ENCODE results near the gene TMEM187.
A peak's percentile ranks its signal among the peaks of the same experiment; 100 is the strongest.
"Not testable (repeated sequence)": the region's sequence is repeated elsewhere in the genome, so short reads cannot be mapped to it uniquely, and the experiment has no call there.

TMEM187 gene

GRCh38 chrX:153973127-153974002 is 811 bp downstream of the TMEM187 start:
- no peak for DNase-seq

GRCh38 chrX:153974003-153974725 is 1.6 kb downstream of the TMEM187 start:
- peak in 1 of 2 donors; percentile 41 for DNase-seq

- DNase-seq = no peak
Measured at GRCh38 chrX:153974726-153975286, 2.3 kb downstream of the TMEM187 start.

GRCh38 chrX:153980394-153980793 is 7.8 kb downstream of the TMEM187 start:
- not testable (repeated sequence) for DNase-seq

GRCh38 chrX:153981231-153981630 is 8.7 kb downstream of the TMEM187 start:
- DNase-seq = no peak

GRCh38 chrX:153981771-153982533 is 9.4 kb downstream of the TMEM187 start:
- peak; percentile 44 to 52 for DNase-seq

- DNase-seq = peak in 1 of 2 donors; percentile 60
Measured at GRCh38 chrX:153983321-153983801, 10.8 kb downstream of the TMEM187 start.

GRCh38 chrX:153984351-153985178 is 12.0 kb downstream of the TMEM187 start:
- peak in 1 of 2 donors; percentile 45 for DNase-seq

- no peak for DNase-seq
Measured at GRCh38 chrX:153988493-153988892, 15.9 kb downstream of the TMEM187 start.

GRCh38 chrX:153989973-153990655 is 17.6 kb downstream of the TMEM187 start:
- no peak for DNase-seq

GRCh38 chrX:153991013-153991580 is 18.5 kb downstream of the TMEM187 start:
- no peak for DNase-seq

- DNase-seq = no peak
Measured at GRCh38 chrX:153992180-153992579, 19.6 kb downstream of the TMEM187 start.

GRCh38 chrX:153993079-153993478 is 20.5 kb downstream of the TMEM187 start:
- DNase-seq = no peak

- no peak for DNase-seq
Measured at GRCh38 chrX:153993978-153994377, 21.4 kb downstream of the TMEM187 start.

- DNase-seq = not testable (repeated sequence)
Measured at GRCh38 chrX:153994398-153994797, 21.8 kb downstream of the TMEM187 start.

GRCh38 chrX:153995504-153995903 is 22.9 kb downstream of the TMEM187 start:
- DNase-seq = no peak

- DNase-seq = no peak
Measured at GRCh38 chrX:153999359-154000037, 26.9 kb downstream of the TMEM187 start.

- no peak for DNase-seq
Measured at GRCh38 chrX:154000051-154000450, 27.5 kb downstream of the TMEM187 start.

- peak; percentile 71 to 80 for DNase-seq
Measured at GRCh38 chrX:154002215-154002719, 29.7 kb downstream of the TMEM187 start.

GRCh38 chrX:154004315-154004714 is 31.8 kb downstream of the TMEM187 start:
- DNase-seq = no peak

Data from inflammatory macrophage treated with lipopolysaccharide for 1 hour (primary cell).